ENCODE results near the gene SCNN1B.

Gene SCNN1B

GRCh38 chr16:23320693-23321092, 18.6 kb downstream of the SCNN1B start:
- H3K27ac Mint-ChIP-seq: no peak overlapping the region
- H3K36me3 Mint-ChIP-seq: no peaks in the 10 kb centered on the region
- ATAC-seq (replicated peaks) (no peak), DNase-seq (no peak)
- no peak overlapping the region for H3K4me3 Mint-ChIP-seq
- peaks cover 7% of the 10 kb centered on the region in 2 donors for H3K4me1 Mint-ChIP-seq
- H3K9me3 Mint-ChIP-seq: no peaks in the 10 kb centered on the region
- H3K27me3 Mint-ChIP-seq: peaks cover 3 to 20% of the 10 kb centered on the region in 2 donors

- Mint-ChIP-seq H3K4me3 (no peak overlapping the region), H3K36me3 (no peaks in the 10 kb centered on the region), H3K9me3 (no peaks in the 10 kb centered on the region), H3K27ac (no peak overlapping the region), H3K4me1 (peaks cover 7% of the 10 kb centered on the region in 2 donors), H3K27me3 (peaks cover 3 to 20% of the 10 kb centered on the region in 2 donors)
- ATAC-seq (replicated peaks) (no peak), DNase-seq (no peak)
Observed at GRCh38 chr16:23321206-23321875, 19.2 kb downstream of the SCNN1B start.

GRCh38 chr16:23323224-23324030, 21.3 kb downstream of the SCNN1B start:
- peak overlapping the region in 1 of 2 donors; percentile 17 for H3K4me3 Mint-ChIP-seq
- H3K36me3 Mint-ChIP-seq: no peaks in the 10 kb centered on the region
- peaks cover 7% of the 10 kb centered on the region in 2 donors for H3K4me1 Mint-ChIP-seq
- H3K27ac Mint-ChIP-seq: no peak overlapping the region
- H3K27me3 Mint-ChIP-seq: peaks cover 11 to 26% of the 10 kb centered on the region in 2 donors
- no peaks in the 10 kb centered on the region for H3K9me3 Mint-ChIP-seq
- ATAC-seq (replicated peaks): peak; percentile 70 to 83
- DNase-seq: no peak

GRCh38 chr16:23324727-23325126, 22.6 kb downstream of the SCNN1B start:
- H3K36me3 Mint-ChIP-seq: no peaks in the 10 kb centered on the region
- H3K27me3 Mint-ChIP-seq: peaks cover 11 to 26% of the 10 kb centered on the region in 2 donors
- ATAC-seq (replicated peaks) (no peak), DNase-seq (no peak)
- H3K27ac Mint-ChIP-seq: no peak overlapping the region
- H3K9me3 Mint-ChIP-seq: no peaks in the 10 kb centered on the region
- peaks cover 7% of the 10 kb centered on the region in 2 donors for H3K4me1 Mint-ChIP-seq
- H3K4me3 Mint-ChIP-seq: no peak overlapping the region

GRCh38 chr16:23327836-23328235, 25.7 kb downstream of the SCNN1B start:
- H3K4me3 Mint-ChIP-seq: no peak overlapping the region

GRCh38 chr16:23330161-23330560, 28.1 kb downstream of the SCNN1B start:
- H3K27ac Mint-ChIP-seq: no peak overlapping the region
- no peaks in the 10 kb centered on the region for H3K9me3 Mint-ChIP-seq
- peaks cover 13 to 19% of the 10 kb centered on the region in 2 donors for H3K27me3 Mint-ChIP-seq
- ATAC-seq (replicated peaks) (no peak), DNase-seq (no peak)
- no peaks in the 10 kb centered on the region for H3K36me3 Mint-ChIP-seq
- H3K4me1 Mint-ChIP-seq: peaks cover 7 to 9% of the 10 kb centered on the region in 2 donors
- H3K4me3 Mint-ChIP-seq: no peak overlapping the region

More at GRCh38 chr16:23327836-23328235, 25.7 kb downstream of the SCNN1B start:
- Mint-ChIP-seq H3K36me3 (no peaks in the 10 kb centered on the region), H3K27ac (peak overlapping the region; percentile 77), H3K27me3 (peaks cover 13 to 25% of the 10 kb centered on the region in 2 donors), H3K9me3 (no peaks in the 10 kb centered on the region), H3K4me1 (peaks cover 7% of the 10 kb centered on the region in 2 donors)
- no peak for DNase-seq
- no peak for ATAC-seq (replicated peaks)

- ATAC-seq (replicated peaks) (no peak), DNase-seq (no peak)
- no peak overlapping the region for H3K4me3 Mint-ChIP-seq
- H3K9me3 Mint-ChIP-seq: no peaks in the 10 kb centered on the region
- peaks cover 13 to 14% of the 10 kb centered on the region in 2 donors for H3K27me3 Mint-ChIP-seq
- H3K36me3 Mint-ChIP-seq: no peaks in the 10 kb centered on the region
- peaks cover 8 to 11% of the 10 kb centered on the region in 2 donors for H3K4me1 Mint-ChIP-seq
- peak overlapping the region; percentile 43 for H3K27ac Mint-ChIP-seq
Observed at GRCh38 chr16:23330583-23331249, 28.6 kb downstream of the SCNN1B start.

GRCh38 chr16:23333034-23333579, 31.0 kb downstream of the SCNN1B start:
- no peak for ATAC-seq (replicated peaks)
- Mint-ChIP-seq H3K4me1 (peaks cover 12 to 17% of the 10 kb centered on the region in 2 donors), H3K36me3 (no peaks in the 10 kb centered on the region), H3K9me3 (no peaks in the 10 kb centered on the region), H3K27ac (peak overlapping the region; percentile 65), H3K4me3 (no peak overlapping the region), H3K27me3 (peaks cover 5 to 12% of the 10 kb centered on the region in 2 donors)
- DNase-seq: no peak

- H3K27me3 Mint-ChIP-seq: peaks cover 5 to 18% of the 10 kb centered on the region in 2 donors
- no peak overlapping the region for H3K27ac Mint-ChIP-seq
- no peak overlapping the region for H3K4me3 Mint-ChIP-seq
- ATAC-seq (replicated peaks): no peak
- peaks cover 0 to 2% of the 10 kb centered on the region in 2 donors for H3K9me3 Mint-ChIP-seq
- H3K36me3 Mint-ChIP-seq: peaks cover 0 to 2% of the 10 kb centered on the region in 2 donors
- peaks cover 12 to 17% of the 10 kb centered on the region in 2 donors for H3K4me1 Mint-ChIP-seq
- no peak for DNase-seq
Observed at GRCh38 chr16:23333831-23334456, 31.8 kb downstream of the SCNN1B start.

GRCh38 chr16:23334457-23334853, 32.4 kb downstream of the SCNN1B start:
- DNase-seq: no peak
- peaks cover 12 to 17% of the 10 kb centered on the region in 2 donors for H3K4me1 Mint-ChIP-seq
- H3K27ac Mint-ChIP-seq: no peak overlapping the region
- ATAC-seq (replicated peaks): peak in 1 of 2 donors; percentile 45
- H3K4me3 Mint-ChIP-seq: no peak overlapping the region
- H3K36me3 Mint-ChIP-seq: peaks cover 0 to 2% of the 10 kb centered on the region in 2 donors
- peaks cover 0 to 2% of the 10 kb centered on the region in 2 donors for H3K9me3 Mint-ChIP-seq
- peaks cover 5 to 18% of the 10 kb centered on the region in 2 donors for H3K27me3 Mint-ChIP-seq

GRCh38 chr16:23334950-23335349, 32.8 kb downstream of the SCNN1B start:
- DNase-seq (no peak), ATAC-seq (replicated peaks) (no peak)
- Mint-ChIP-seq H3K36me3 (peaks cover 0 to 2% of the 10 kb centered on the region in 2 donors), H3K9me3 (peaks cover 0 to 2% of the 10 kb centered on the region in 2 donors), H3K4me1 (peaks cover 12 to 17% of the 10 kb centered on the region in 2 donors), H3K27ac (no peak overlapping the region), H3K27me3 (peaks cover 5 to 18% of the 10 kb centered on the region in 2 donors), H3K4me3 (no peak overlapping the region)

GRCh38 chr16:23337836-23338550, 35.9 kb downstream of the SCNN1B start:
- peaks cover 0 to 33% of the 10 kb centered on the region in 2 donors for H3K27me3 Mint-ChIP-seq
- ATAC-seq (replicated peaks) (no peak), DNase-seq (no peak)
- H3K4me1 Mint-ChIP-seq: peaks cover 12 to 17% of the 10 kb centered on the region in 2 donors
- H3K27ac Mint-ChIP-seq: no peak overlapping the region
- H3K9me3 Mint-ChIP-seq: peaks cover 0 to 2% of the 10 kb centered on the region in 2 donors
- H3K36me3 Mint-ChIP-seq: peaks cover 0 to 2% of the 10 kb centered on the region in 2 donors
- H3K4me3 Mint-ChIP-seq: no peak overlapping the region

- Mint-ChIP-seq H3K4me1 (peaks cover 6 to 8% of the 10 kb centered on the region in 2 donors), H3K27ac (no peak overlapping the region), H3K36me3 (peaks cover 0 to 2% of the 10 kb centered on the region in 2 donors), H3K9me3 (peaks cover 0 to 2% of the 10 kb centered on the region in 2 donors), H3K4me3 (no peak overlapping the region), H3K27me3 (peaks cover 0 to 39% of the 10 kb centered on the region in 2 donors)
- no peak for ATAC-seq (replicated peaks)
- no peak for DNase-seq
Observed at GRCh38 chr16:23339787-23340186, 37.7 kb downstream of the SCNN1B start.

All from stimulated activated naive B cell treated with anti-CD40 and anti-IgM and Interleukin-4, amounts not matched to agents 10 μg/mL and 1 μg/mL and 100 μg/mL, for 72 hours (primary cell).